Type B pancreatic cell (in vitro differentiated cells): Measurements from ENCODE around the gene THSD4. TPM values are rescaled to one million over a fixed set of nuclear protein-coding genes. Genes with fewer than 3 reads are reported as not detected.
A peak's percentile ranks its signal among the peaks of the same experiment; 100 is the strongest.

Experiments used
- DNase-seq: peaks from one replicate; pipeline ENCODE4 v3.0.0; 2021; ENCODE audit warnings: mixed read lengths; ENCODE audit not compliant: unreplicated experiment; ENCODE audit errors: extremely low spot score
- H3K27ac Mint-ChIP-seq: 2 replicates; pipeline ENCODE4 v1.8.0; 2021; ENCODE audit warnings: mild to moderate bottlenecking, mixed read lengths
- H3K27me3 Mint-ChIP-seq: 2 replicates; pipeline ENCODE4 v1.8.0; 2021; ENCODE audit warnings: mixed read lengths
- H3K36me3 Mint-ChIP-seq: 2 replicates; pipeline ENCODE4 v1.8.0; 2021; ENCODE audit warnings: mixed read lengths
- H3K4me1 Mint-ChIP-seq: one replicate; pipeline ENCODE4 v1.8.0; 2021; ENCODE audit warnings: mixed read lengths; ENCODE audit not compliant: unreplicated experiment
- H3K4me3 Mint-ChIP-seq: 2 replicates; pipeline ENCODE4 v1.8.0; 2021; ENCODE audit warnings: mild to moderate bottlenecking, mixed read lengths
- H3K9me3 Mint-ChIP-seq: 2 replicates; pipeline ENCODE4 v1.8.0; 2021; ENCODE audit warnings: mixed read lengths
- total RNA-seq: library from RNA; stranded (reverse); gene quantifications from 2 replicates; pipeline ENCODE4 v1.2.1, GENCODE V29; 2021; ENCODE audit warnings: low replicate concordance
- TF ChIP-seq, protein P1 (sequence below): fragments of 200-600 bp; sonication (generic); conservative IDR thresholded peaks from 2 replicates; pipeline ENCODE4 v1.5.0; 2021; ENCODE audit warnings: antibody characterized with exemption, mild to moderate bottlenecking

The THSD4 gene
- total RNA-seq, 1 donor from 2014 or later, result 43.3 TPM

DNA sequence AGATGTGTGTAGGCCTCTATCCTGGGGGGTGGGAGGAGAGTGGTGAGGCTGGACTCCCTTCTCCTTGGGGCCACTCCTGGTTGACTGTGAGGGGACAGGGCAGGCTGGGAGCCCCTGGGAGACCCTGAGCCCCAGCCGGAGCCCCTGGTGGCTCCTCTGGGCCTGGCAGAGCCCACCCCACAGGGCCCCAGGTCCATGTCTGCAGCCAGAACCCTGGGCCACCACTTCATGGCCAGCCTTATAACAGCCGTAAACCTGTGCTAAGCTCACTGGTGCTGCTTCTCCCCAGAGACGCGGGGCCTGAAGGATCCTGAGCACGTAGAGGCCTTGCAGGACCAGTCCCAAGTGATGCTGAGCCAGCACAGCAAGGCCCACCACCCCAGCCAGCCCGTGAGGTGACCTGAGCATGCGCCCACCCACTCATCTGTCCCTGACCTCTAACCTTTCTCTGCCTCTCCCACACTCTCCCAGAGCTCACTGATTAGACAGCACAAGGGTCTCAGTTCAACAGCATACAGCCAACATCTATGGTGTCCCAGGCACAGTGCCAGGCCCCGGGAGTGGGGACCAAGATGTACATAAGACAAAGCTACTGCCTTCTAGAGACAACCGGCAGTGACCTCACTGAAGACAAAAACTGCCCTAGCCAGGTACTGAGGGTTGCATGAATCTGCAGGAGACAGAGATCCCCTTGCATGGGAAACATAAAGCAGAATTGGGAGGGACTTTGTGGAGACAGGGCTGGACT lies 698.6 kb downstream of the THSD4 start:
- no peaks in the 10 kb centered on the region for H3K4me1 Mint-ChIP-seq
- TF ChIP-seq, protein P1, sequence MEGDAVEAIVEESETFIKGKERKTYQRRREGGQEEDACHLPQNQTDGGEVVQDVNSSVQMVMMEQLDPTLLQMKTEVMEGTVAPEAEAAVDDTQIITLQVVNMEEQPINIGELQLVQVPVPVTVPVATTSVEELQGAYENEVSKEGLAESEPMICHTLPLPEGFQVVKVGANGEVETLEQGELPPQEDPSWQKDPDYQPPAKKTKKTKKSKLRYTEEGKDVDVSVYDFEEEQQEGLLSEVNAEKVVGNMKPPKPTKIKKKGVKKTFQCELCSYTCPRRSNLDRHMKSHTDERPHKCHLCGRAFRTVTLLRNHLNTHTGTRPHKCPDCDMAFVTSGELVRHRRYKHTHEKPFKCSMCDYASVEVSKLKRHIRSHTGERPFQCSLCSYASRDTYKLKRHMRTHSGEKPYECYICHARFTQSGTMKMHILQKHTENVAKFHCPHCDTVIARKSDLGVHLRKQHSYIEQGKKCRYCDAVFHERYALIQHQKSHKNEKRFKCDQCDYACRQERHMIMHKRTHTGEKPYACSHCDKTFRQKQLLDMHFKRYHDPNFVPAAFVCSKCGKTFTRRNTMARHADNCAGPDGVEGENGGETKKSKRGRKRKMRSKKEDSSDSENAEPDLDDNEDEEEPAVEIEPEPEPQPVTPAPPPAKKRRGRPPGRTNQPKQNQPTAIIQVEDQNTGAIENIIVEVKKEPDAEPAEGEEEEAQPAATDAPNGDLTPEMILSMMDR, result no peak
- H3K9me3 Mint-ChIP-seq, result peaks cover 7% of the 10 kb centered on the region

DNA sequence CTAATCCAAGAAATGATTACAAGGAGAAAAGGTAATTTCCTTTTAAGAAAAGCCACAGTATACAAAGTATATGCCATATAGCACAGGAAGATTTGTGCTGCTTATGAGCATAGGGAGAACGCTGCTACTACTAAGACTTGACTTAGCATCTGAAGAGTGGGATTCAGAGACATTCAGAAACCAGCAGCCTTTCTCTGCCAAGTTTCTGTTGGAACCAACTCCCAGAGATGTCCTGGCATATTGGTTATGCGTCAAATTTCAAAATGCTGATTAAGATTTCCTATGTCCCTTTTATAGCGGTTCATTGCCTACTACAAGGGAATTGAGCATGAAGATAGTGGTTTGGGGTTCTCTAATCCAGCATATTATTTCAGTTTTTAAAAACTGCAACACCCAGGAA lies 700.0 kb downstream of the THSD4 start:
- DNase-seq, result no peak
- H3K27me3 Mint-ChIP-seq, result no peaks in the 10 kb centered on the region

More for the DNA sequence above, 698.6 kb downstream of the THSD4 start:
- no peak for DNase-seq
- no peak overlapping the region for H3K4me3 Mint-ChIP-seq
- no peaks in the 10 kb centered on the region for H3K27me3 Mint-ChIP-seq
- H3K27ac Mint-ChIP-seq, result peak overlapping the region; percentile 6
- H3K36me3 Mint-ChIP-seq, result no peaks in the 10 kb centered on the region

GRCh38 chr15:71817351-71817750 lies 702.1 kb downstream of the THSD4 start:
- peaks cover 7% of the 10 kb centered on the region for H3K9me3 Mint-ChIP-seq
- no peaks in the 10 kb centered on the region for H3K4me1 Mint-ChIP-seq
- no peaks in the 10 kb centered on the region for H3K27me3 Mint-ChIP-seq
- peaks cover 21% of the 10 kb centered on the region for H3K36me3 Mint-ChIP-seq
- no peak overlapping the region for H3K27ac Mint-ChIP-seq
- no peak for DNase-seq
- H3K4me3 Mint-ChIP-seq, result no peak overlapping the region
- TF ChIP-seq, protein P1, result no peak

More for the DNA sequence above, 700.0 kb downstream of the THSD4 start:
- H3K36me3 Mint-ChIP-seq, result peaks cover 6% of the 10 kb centered on the region
- H3K27ac Mint-ChIP-seq, result no peak overlapping the region
- peaks cover 7% of the 10 kb centered on the region for H3K9me3 Mint-ChIP-seq
- TF ChIP-seq, protein P1, result no peak
- no peaks in the 10 kb centered on the region for H3K4me1 Mint-ChIP-seq
- no peak overlapping the region for H3K4me3 Mint-ChIP-seq

GRCh38 chr15:71820127-71820526 lies 704.9 kb downstream of the THSD4 start:
- peaks cover 17% of the 10 kb centered on the region for H3K9me3 Mint-ChIP-seq
- H3K27me3 Mint-ChIP-seq, result no peaks in the 10 kb centered on the region
- H3K36me3 Mint-ChIP-seq, result peaks cover 38% of the 10 kb centered on the region
- no peak overlapping the region for H3K4me3 Mint-ChIP-seq
- H3K4me1 Mint-ChIP-seq, result peaks cover 6% of the 10 kb centered on the region
- no peak for DNase-seq
- no peak overlapping the region for H3K27ac Mint-ChIP-seq
- TF ChIP-seq, protein P1, result no peak

- no peak for DNase-seq
- Mint-ChIP-seq H3K27me3 (no peaks in the 10 kb centered on the region), H3K4me1 (peaks cover 6% of the 10 kb centered on the region), H3K4me3 (no peak overlapping the region), H3K36me3 (peaks cover 46% of the 10 kb centered on the region), H3K27ac (no peak overlapping the region), H3K9me3 (peaks cover 17% of the 10 kb centered on the region)
- TF ChIP-seq, protein P1, result no peak
These were observed 706.4 kb downstream of the THSD4 start for GRCh38 chr15:71821547-71822129.
